Epithelial cell of esophagus (primary cell): Measurements from ENCODE around the gene YBX2.

Source experiments
- DNase-seq: peaks from one replicate; pipeline ENCODE4 v3.0.0; 2010; ENCODE audit warnings: low read depth
- H3K4me3 ChIP-seq: 2 replicates; pipeline ENCODE4 v1.5.1; 2011; ENCODE audit warnings: mild to moderate bottlenecking, low read length, control low read depth
- TF ChIP-seq, protein P1 (sequence below): IDR thresholded peaks from 2 replicates; pipeline ENCODE4 v1.5.1; 2011; ENCODE audit warnings: low read depth, mild to moderate bottlenecking, low read length, control low read depth, inconsistent platforms; ENCODE audit not compliant: insufficient read depth; ENCODE audit errors: missing control alignments

YBX2 gene

DNA sequence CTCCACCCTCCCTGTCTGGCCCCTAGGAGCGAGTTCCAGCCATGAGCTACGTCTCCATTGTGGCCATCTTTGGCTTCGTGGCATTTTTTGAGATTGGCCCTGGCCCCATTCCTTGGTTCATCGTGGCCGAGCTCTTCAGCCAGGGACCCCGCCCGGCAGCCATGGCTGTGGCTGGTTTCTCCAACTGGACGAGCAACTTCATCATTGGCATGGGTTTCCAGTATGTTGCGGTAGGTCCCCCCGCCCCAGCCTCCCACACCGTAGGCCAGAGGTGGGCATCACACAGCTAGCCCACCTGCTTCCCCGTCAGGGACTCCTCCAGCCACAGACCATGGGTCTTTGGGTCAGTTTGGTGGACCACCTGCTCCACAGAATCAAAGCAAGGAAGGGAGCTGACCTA is 8.8 kb downstream of the YBX2 start:
- TF ChIP-seq, protein P1, sequence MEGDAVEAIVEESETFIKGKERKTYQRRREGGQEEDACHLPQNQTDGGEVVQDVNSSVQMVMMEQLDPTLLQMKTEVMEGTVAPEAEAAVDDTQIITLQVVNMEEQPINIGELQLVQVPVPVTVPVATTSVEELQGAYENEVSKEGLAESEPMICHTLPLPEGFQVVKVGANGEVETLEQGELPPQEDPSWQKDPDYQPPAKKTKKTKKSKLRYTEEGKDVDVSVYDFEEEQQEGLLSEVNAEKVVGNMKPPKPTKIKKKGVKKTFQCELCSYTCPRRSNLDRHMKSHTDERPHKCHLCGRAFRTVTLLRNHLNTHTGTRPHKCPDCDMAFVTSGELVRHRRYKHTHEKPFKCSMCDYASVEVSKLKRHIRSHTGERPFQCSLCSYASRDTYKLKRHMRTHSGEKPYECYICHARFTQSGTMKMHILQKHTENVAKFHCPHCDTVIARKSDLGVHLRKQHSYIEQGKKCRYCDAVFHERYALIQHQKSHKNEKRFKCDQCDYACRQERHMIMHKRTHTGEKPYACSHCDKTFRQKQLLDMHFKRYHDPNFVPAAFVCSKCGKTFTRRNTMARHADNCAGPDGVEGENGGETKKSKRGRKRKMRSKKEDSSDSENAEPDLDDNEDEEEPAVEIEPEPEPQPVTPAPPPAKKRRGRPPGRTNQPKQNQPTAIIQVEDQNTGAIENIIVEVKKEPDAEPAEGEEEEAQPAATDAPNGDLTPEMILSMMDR = no peak
- no peak for DNase-seq
- no peak overlapping the region for H3K4me3 ChIP-seq

DNA sequence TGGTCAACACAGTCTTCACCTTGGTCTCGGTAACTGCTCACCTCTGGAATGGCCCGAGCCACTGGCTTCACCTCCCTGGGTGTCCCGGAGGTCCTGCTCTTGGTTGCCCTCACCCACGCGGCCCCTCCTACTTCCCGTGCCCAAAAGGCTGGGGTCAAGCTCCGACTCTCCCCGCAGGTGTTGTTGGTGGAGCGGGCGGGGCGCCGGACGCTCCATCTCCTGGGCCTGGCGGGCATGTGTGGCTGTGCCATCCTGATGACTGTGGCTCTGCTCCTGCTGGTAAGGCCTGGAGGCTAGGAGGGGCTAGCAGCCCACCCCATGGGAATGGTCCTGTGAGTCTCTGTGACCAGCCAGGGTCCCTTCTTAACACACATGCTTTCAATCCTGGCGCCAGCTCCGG is 9.5 kb downstream of the YBX2 start:
- DNase-seq = no peak
- TF ChIP-seq, protein P1 = no peak
- no peak overlapping the region for H3K4me3 ChIP-seq

DNA sequence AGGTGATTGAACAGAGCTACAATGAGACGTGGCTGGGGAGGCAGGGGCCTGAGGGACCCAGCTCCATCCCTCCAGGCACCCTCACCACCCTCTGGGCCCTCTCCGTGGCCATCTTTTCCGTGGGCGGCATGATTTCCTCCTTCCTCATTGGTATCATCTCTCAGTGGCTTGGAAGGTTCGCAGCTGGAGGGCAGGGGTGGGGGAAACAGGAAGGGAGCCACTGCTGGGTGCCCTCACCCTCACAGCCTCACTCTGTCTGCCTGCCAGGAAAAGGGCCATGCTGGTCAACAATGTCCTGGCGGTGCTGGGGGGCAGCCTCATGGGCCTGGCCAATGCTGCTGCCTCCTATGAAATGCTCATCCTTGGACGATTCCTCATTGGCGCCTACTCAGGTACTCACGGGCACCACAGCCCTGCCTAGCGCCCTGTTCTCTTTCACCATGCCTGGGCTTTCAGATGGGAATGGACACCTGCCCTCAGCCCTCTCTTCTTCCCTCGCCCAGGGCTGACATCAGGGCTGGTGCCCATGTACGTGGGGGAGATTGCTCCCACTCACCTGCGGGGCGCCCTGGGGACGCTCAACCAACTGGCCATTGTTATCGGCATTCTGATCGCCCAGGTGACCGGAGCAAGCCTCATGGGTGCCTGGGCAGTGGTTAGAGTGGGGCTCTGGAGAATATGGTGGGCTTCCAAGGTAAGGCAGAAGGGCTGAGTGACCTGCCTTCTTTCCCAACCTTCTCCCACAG is 10.8 kb downstream of the YBX2 start:
- TF ChIP-seq, protein P1 = no peak
- DNase-seq = no peak
- no peak overlapping the region for H3K4me3 ChIP-seq

DNA sequence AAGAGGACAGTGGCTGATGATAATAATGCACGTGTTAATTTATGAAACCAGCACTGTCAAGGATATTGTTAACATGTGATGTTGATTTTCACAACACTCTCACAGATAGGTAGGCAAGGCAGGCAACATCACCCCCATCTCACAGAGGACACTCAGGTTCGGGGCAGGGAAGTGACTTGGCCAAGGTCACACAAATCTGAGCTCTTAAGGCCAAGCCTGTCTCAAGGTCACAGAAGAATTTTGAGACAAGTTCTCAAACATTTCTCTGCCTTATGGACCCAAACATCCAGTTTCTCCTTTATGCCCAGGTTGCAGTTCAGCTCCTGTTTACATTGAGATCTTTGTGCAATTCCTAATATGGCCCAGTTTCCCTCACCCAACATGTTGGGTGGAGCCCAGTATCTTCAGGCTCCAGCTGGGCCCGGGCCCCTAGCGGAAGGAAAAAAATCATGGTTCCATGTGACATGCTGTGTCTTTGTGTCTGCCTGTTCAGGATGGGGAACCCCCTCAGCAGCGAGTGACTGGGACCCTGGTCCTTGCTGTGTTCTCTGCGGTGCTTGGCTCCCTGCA is 11.6 kb downstream of the YBX2 start:
- TF ChIP-seq, protein P1 = peak; percentile 10
- no peak for DNase-seq

DNA sequence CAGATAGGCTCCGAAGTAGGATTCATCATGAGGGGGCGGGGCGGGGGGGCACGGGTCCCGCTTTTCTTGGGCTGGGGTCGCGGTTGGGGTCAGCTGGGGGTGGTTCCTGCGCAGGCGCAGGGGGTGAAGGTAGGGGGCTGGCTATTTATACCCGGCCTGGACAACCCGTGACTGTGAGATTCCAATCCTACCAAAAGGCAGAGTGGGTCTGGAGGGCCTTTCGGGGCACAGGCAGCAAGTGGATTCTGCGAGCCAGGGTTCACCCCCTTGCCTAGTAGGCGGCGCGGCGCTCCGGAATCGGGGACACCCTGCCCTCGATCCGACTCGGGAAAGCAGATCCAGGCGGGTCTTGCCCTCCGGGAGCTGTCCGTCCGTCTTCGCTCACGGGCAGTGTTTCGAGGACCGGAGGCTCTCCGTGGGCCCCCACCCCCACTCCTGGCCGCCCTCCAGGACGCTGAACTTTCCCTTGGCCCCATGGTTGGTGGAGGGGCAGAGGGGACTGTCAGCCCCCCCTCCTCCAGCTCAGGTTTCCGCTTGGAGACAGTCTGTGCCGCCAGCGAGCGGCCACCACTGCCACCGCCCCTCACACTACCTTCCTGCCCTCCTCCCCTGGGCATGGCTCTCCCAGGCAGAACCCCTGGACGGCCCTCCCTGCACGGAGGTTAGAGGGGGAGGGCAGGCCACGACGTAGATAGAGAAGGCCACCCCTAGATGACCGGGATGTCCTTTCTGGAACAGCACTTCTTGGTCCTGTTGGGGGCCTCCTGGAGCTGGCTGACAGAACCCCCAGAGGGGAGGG is 12.3 kb downstream of the YBX2 start:
- H3K4me3 ChIP-seq = peak overlapping the region; percentile 41
- TF ChIP-seq, protein P1 = no peak
- no peak for DNase-seq

More for the DNA sequence above, 11.6 kb downstream of the YBX2 start:
- H3K4me3 ChIP-seq = no peak overlapping the region

DNA sequence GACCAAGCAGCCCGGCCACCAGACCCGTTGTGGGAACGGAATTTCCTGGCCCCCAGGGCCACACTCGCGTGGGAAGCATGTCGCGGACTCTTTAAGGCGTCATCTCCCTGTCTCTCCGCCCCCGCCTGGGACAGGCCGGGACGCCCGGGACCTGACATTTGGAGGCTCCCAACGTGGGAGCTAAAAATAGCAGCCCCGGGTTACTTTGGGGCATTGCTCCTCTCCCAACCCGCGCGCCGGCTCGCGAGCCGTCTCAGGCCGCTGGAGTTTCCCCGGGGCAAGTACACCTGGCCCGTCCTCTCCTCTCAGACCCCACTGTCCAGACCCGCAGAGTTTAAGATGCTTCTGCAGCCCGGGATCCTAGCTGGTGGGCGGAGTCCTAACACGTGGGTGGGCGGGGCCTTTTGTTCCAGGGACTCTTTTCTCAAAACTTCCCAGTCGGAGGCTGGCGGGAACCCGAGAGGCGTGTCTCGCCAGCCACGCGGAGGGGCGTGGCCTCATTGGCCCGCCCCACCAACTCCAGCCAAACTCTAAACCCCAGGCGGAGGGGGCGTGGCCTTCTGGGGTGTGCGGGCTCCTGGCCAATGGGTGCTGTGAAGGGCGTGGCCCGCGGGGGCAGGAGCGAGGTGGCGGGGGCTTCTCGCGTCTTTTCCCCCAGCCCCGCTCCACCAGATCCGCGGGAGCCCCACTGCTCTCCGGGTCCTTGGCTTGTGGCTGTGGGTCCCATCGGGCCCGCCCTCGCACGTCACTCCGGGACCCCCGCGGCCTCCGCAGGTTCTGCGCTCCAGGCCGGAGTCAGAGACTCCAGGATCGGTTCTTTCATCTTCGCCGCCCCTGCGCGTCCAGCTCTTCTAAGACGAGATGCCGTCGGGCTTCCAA is 13.1 kb downstream of the YBX2 start, which contains the start of gene SLC2A4:
Gene SLC2A4, plus strand, starts transcription at position 645 of the 879 bp plus-strand sequence. Its CDS starts 217 bp downstream, at position 862.
- H3K4me3 ChIP-seq = peak within 1 kb of the TSS; percentile 48
- TF ChIP-seq, protein P1 = no peak
- peak; percentile 98 for DNase-seq
